GM08714 (cell line): Measurements from ENCODE around the gene ADAM10.
A peak's percentile ranks its signal among the peaks of the same experiment; 100 is the strongest.

Source experiments
- H3K4me3 ChIP-seq: fragments of 200-500 bp; sonication (Bioruptor generic); 2 replicates; pipeline ENCODE4 v1.5.1; 2014; ENCODE audit warnings: mild to moderate bottlenecking, low read length, inconsistent platforms
- ZNF274 ChIP-seq: IDR thresholded peaks from 2 replicates; pipeline ENCODE4 v1.6.1; 2012; ENCODE audit warnings: mild to moderate bottlenecking, low read depth, low read length

Gene ADAM10

GRCh38 chr15:58587486-58587885, 162.0 kb downstream of the ADAM10 start:
- H3K4me3 ChIP-seq = no peak overlapping the region
- no peak for TF ChIP-seq ZNF274

- H3K4me3 ChIP-seq = peak overlapping the region; percentile 14; the same call in 1 of the 2 replicates
- TF ChIP-seq ZNF274 = no peak
Observed at GRCh38 chr15:58585693-58586443, 163.6 kb downstream of the ADAM10 start.

GRCh38 chr15:58584789-58585461, 164.6 kb downstream of the ADAM10 start:
- no peak overlapping the region; the same call in 1 of the 2 replicates for H3K4me3 ChIP-seq

GRCh38 chr15:58583171-58583908, 166.2 kb downstream of the ADAM10 start:
- no peak overlapping the region for H3K4me3 ChIP-seq
- no peak for TF ChIP-seq ZNF274

More at GRCh38 chr15:58584789-58585461, 164.6 kb downstream of the ADAM10 start:
- no peak for TF ChIP-seq ZNF274

- TF ChIP-seq ZNF274 = no peak
- no peak overlapping the region for H3K4me3 ChIP-seq
Observed at GRCh38 chr15:58582160-58582559, 167.3 kb downstream of the ADAM10 start.

GRCh38 chr15:58576657-58577056, 172.8 kb downstream of the ADAM10 start:
- H3K4me3 ChIP-seq = no peak overlapping the region
- no peak for TF ChIP-seq ZNF274

- no peak for TF ChIP-seq ZNF274
- H3K4me3 ChIP-seq = no peak overlapping the region
Observed at GRCh38 chr15:58575045-58575786, 174.3 kb downstream of the ADAM10 start.

GRCh38 chr15:58574631-58575030, 174.9 kb downstream of the ADAM10 start:
- no peak overlapping the region for H3K4me3 ChIP-seq
- no peak for TF ChIP-seq ZNF274

GRCh38 chr15:58573270-58573669, 176.2 kb downstream of the ADAM10 start:
- TF ChIP-seq ZNF274 = no peak
- H3K4me3 ChIP-seq = no peak overlapping the region

GRCh38 chr15:58572521-58572920, 177.0 kb downstream of the ADAM10 start:
- H3K4me3 ChIP-seq = no peak overlapping the region
- no peak for TF ChIP-seq ZNF274

GRCh38 chr15:58571491-58571890, 178.0 kb downstream of the ADAM10 start:
- no peak for TF ChIP-seq ZNF274
- H3K4me3 ChIP-seq = no peak overlapping the region

- H3K4me3 ChIP-seq = no peak overlapping the region
- no peak for TF ChIP-seq ZNF274
Observed at GRCh38 chr15:58569455-58569854, 180.1 kb downstream of the ADAM10 start.

- TF ChIP-seq ZNF274 = no peak
- no peak overlapping the region for H3K4me3 ChIP-seq
Observed at GRCh38 chr15:58568157-58568571, 181.3 kb downstream of the ADAM10 start.

GRCh38 chr15:58566029-58566428, 183.5 kb downstream of the ADAM10 start:
- no peak overlapping the region for H3K4me3 ChIP-seq
- no peak for TF ChIP-seq ZNF274
